Heart left ventricle (tissue), 13 donors: ENCODE results near the gene PTPRN2.

Source experiments
- CTCF ChIP-seq, 12 donors: fragments of 200-600 bp; sonication (generic) in 4 of 12; IDR thresholded peaks; one replicate each; pipeline versions ENCODE4 v1.5.0 to v1.8.0; 2018 to 2022; ENCODE audit warnings: antibody characterized with exemption in 12 of 12, mild to moderate bottlenecking in 5 of 12
- POLR2A ChIP-seq, 2 donors: fragments of 450-650 bp; IDR thresholded peaks; one replicate each; pipeline ENCODE4 v1.6.1; 2017; ENCODE audit warnings: antibody characterized with exemption in 2 of 2, mild to moderate bottlenecking in 2 of 2, moderate library complexity in 2 of 2
- donor health status: ischemic (EF 13 %, LVEDD 7.1; RV severe dilation, severe dysfunction).
- donor health status: DM: no; HTN: yes; CAD: no.
- donor health status: DM: no; HTN: no; CAD: no.
- donor health status: ischemic (EF 25% LVEDD 6.9; RV normal size, moderate dysfunction).
- donor health status: ischemic (EF 25% LVEDD 5.7; RV mildly dilated, moderate dysfunction).
- donor health status: ischemic (EF 35%, LVEDD 5.7; RV mildly dilated, moderate dysfunction).
- donor health status: nonischemic (EF 11% LVEDD 7.7; RV severe dilation, severe dysfunction).
- donor health status: DM: yes; HTN: yes; CAD: no.
- donor health status: PGD.
- donor health status: ischemic (EF 29% LVEDD 5.4; RV normal size, mild dysfunction).
- donor health status: nonischemic (EF 23%, LVEDD 6.1; RV moderate dilation, normal function).

- TF ChIP-seq CTCF (IDR thresholded peaks at IDR 0.05) (no peak), POLR2A (IDR thresholded peaks at IDR 0.05) (no peak)
These were observed 911.6 kb downstream of the PTPRN2 start for GRCh38 chr7:157676001-157676400.
